GM10847 (cell line): ENCODE measurements around the gene SLC2A4.

Experiments used
- POLR2A ChIP-seq: IDR thresholded peaks from 2 replicates; pipeline ENCODE4 v1.6.1; 2011; ENCODE audit not compliant: insufficient read length; ENCODE audit errors: extremely low read depth

The SLC2A4 gene

DNA sequence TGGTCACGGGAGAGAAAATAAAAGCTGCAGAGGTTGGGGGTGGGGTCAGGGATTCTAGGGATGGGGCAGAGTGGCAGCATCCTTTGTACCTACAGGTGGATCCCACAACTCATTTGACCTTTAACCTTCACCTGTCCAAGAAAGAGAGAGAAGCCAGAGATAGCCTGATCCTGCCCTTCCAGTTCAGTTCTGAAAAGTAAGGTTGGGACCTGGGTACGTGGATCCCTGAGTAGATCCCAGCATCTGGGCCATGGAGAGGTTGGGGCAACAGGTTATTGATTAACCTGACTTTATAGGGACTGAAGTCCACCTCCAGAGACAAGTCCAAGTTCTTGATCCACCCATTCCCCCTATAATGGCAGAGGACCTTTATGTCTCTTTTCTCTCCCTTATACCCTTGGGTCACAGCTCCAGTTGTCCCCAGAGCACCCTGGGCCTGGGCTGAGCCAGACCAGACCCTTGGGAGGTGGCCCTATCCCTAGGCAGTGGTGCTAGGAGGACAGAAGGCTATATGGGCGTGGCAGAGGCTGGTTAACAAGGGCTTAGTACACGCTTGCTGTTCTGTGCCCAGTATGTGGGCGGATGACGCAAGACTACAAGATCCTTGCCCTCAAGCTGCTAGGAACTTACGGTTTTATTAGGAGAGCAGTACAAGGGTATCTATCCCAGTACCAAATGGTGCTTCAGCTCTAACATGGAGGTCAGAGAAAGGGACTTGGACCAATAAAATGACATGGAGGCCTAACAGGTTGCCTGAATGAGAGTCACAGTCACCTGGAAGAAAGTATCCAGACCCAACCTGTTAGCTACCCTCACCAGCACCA lies 22.6 kb upstream of the SLC2A4 start:
- no peak for TF ChIP-seq POLR2A

DNA sequence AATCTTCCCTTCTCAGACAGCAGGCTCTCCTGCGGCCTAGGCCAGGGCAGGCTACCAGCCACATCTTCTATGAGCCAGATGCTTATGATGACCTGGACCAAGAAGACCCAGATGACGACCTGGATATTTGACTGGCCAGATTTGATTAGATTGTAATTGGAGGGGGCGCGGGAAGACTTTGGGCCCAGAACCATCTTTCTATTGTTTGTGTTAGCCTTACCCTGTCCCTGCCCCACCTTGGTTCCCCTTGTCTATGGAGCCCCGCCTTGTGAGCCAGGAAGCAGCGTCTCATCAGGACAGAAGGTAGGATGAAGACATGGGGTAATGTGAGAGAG lies 22.0 kb upstream of the SLC2A4 start:
- TF ChIP-seq POLR2A = no peak

DNA sequence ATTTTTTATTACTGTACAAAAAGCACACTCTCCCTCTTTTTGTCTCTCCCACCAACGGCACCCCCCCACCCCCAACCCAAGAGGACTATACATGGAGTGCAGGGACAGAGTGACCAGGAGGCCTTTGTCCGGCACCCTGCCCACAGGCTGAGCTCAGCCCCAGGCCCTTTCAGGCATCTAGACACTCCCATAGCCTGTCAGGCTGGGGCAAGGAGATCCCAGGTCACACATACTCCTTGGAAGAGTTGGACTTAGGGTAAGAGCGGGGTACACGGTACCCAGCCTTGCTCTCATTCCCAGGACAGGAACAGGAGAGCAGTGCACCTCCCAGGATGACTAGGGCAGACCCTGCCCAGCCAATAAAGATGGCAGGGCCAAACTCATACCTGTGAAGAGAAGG lies 21.4 kb upstream of the SLC2A4 start:
- no peak for TF ChIP-seq POLR2A

DNA sequence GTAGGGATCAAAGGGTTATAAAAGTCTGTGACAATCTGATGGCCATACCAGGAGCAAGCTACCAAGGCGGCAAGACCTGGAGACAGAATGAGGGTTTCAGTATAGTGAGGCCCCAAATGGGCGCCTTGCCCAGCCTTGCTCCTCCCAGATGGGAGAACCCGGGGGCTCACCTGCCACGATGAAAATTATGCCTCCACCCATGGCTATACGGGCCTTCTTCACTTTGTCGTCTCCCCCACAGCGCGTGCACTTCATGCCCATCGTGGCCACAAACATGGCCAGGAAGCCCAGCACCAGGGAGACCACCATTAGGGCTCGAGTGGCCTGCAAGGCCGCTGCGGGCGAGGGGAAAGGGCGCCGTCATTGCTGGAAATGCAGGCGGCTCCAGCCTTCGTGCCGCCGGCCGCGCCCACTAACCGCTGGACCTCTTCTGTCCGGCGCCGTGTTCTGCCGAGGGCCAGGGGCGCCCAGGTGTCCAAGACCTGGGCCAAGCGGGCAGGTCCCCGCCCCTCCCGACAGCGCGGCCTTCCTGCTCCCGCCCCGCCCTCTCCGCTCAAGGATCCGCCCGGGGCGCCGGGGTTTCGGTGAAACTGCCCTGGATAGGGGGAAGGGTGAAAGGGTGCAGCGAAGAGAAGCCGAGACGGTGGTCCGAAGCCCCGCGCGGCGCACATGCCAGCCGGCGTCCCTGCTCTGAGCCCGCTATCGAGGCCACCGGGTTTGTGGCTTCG lies 20.7 kb upstream of the SLC2A4 start:
- no peak for TF ChIP-seq POLR2A

DNA sequence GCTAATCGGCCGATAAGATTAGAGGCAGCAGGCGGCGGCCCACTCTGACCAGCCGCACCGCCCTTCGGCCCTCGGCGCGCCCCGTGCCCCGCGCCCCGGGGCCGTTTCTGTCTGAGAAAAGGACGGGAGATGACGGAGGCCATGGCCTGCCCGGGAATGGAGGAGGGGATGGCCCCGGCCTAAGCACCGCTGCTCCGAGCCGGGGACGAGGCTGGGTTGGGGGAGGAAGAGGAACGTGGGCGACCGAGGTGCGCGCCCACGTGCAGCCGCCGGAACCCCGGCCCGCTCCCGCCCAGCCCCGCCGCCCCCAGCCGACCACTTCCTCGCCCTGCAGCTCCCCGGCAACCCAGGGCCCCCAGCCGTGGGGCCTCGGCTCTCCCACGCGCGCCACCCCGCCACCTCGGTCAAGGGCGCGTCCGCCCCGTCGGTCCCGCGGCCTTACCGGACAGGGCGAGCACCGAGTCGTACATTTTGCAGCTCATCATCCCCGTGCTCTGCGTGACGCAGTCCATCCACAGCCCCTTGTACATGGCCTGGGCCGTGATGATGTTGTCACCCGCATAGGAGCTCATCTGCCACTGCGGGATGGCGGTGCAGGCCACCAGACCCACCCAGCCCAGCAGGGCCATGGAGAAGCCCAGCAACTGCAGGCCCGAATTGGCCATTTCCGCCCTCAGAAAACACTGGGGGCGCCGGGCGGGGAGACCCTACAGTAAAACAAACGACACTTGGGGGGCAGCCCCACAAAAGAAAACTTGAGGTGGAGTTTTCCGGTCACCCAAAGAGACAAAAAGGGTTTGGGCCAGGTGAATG lies 19.9 kb upstream of the SLC2A4 start:
- no peak for TF ChIP-seq POLR2A

DNA sequence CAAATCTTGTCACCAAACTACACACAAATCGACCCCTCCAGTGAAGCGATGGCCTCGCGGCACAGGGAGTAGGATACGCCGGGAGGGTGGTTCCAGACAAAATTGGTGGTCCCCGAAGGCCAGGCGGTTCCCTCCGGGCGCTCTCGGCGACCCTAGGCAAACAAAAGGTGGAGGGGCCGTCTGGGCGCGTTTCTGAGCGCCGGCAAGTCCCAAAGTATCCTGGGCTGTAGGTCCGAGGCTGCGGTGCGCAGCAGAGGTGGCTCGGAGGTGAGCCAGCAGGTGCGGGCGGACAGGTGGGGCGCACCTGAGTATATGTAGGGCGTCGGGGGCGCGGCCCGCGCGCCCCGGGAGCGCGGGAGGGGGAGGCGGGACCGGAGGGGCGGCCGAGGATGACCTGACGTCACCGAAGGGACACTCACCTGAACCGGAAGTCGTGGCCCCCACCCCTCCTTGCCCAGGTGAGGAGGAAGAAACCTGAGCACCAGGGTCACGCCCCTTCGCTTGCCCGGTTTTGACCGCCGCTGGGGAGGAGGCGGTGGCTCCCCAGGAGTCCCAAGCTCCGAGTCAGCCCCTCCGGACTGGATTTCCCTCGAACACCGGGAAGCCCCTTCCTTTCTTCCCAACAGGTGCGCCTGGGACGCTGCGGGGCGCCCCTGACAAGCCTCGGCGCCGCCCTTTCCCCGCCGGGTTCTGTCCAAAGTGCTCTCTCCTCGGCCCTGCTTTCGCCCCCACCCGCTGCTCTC lies 19.2 kb upstream of the SLC2A4 start, which contains the start of gene CLDN7:
CLDN7 (minus strand) TSS at position 287 of the 743 bp plus-strand sequence. CDS start 435 bp downstream, outside the sequence.
- TF ChIP-seq POLR2A = no peak

DNA sequence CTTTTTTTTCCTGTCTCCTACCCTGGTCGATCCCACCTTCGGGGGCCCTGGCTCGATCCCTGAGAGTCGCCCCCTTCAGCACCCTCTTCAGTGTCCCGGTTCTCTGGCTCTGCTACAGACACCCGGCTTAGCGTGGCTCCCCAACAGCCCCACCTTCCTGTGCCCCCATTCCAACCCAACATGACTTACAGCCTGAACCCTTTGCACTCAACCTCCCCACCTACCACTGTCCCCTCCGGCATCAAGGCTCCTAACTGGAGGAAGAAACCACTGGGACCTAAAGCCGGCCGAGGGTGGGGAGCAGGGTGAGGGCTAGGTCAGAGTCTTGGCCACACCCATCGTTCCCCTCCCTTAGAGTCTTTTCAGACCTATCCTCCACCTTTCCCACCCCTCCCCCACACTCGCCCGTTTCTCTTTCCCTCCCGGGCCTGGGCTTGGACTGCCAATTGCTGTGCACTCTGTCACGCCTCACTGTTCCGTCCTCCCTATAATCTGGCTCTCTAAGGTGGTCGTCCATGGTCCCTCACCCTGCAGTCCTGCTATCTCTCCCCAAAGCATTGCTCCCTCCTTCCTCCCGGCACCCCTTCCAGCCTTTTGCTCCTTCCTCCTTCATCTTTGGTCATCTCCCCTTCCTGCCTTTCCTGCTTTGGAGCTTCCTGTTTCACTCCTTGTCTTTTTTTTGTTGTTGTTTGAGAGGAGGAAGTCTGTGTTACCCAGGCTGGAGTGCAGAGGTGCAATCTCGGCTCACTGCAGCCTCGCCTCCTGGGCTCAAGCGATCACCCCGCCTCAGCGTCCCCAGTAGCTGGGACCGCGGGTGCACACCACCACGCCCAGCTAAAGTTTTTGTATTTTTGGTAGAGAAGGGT lies 18.4 kb upstream of the SLC2A4 start:
- TF ChIP-seq POLR2A = no peak

DNA sequence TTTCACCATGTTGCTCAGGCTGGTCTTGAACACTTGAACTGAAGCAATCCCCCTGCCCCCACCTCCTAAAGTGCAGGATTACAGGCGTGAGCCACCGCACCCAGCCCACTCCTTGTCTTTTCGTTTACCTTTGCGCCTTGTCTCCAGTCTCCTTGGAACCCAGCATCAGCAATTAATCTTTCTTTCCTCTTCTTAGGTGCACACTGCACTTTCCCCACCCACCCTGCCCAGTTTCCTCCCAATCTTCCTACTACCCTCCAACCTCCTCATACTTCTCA lies 17.8 kb upstream of the SLC2A4 start:
- TF ChIP-seq POLR2A = no peak

DNA sequence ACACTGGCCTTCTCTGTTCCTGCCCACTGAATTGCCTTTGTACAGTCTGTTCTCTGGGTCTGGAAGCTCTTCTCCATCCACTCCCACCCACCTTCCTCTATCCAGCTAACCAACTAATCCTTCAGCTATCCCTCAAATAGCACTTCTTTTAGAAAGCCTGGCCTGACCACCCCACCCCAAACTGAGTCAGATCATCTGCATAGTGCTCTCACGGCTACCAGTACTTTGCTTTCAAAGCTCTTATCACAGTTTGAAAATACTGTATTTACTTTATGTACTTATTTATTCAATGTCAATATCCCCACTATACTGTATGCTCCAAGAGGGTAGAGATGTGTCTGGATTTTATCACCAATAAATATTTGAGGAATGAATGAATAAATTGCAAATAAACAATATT lies 14.7 kb upstream of the SLC2A4 start:
- no peak for TF ChIP-seq POLR2A

DNA sequence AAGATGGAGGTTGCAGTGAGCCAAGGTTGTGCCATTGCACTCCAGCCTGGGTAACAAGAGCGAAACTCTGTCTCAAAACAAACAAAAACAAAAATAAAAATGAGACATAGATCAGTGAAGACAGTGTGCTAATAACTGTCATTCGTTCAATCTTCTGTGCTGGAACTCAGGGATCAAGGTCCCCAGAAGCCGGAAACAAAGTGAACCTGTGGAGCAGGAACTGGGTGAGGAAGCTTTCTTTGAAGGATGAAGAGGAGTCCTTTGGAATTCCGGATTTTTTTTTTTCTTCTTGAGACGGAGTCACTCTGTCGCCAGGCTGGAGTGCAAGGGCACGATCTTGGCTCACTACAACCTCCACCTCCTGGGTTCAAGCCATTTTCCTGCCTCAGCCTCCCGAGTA lies 2.1 kb upstream of the SLC2A4 start:
- no peak for TF ChIP-seq POLR2A

DNA sequence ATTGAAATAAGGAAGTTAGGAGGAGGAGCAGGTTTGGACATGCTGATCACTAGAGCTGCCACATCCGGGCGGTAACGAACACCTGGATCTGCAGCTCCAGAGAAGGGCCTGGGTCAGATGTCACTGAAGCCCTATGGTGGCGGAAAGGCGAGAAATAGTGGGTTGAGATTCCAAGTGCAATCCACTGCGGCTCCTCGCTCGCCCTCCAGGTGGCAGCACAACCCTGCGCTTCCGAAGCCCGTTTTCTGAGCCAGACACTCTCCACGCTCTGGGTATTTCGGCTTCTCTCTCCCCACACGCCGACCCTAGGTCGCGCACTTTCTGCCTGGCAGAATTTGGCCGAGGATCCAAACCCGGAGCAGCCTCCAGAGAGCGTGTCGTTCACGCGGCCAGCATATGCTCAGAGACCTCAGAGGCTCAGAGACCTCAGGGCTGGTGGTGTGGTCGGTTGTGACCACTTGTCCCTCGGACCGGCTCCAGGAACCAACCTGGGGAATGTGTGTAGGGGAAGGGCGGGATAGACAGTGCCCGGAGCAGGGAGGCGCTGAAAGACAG lies 922 bp upstream of the SLC2A4 start:
- no peak for TF ChIP-seq POLR2A

DNA sequence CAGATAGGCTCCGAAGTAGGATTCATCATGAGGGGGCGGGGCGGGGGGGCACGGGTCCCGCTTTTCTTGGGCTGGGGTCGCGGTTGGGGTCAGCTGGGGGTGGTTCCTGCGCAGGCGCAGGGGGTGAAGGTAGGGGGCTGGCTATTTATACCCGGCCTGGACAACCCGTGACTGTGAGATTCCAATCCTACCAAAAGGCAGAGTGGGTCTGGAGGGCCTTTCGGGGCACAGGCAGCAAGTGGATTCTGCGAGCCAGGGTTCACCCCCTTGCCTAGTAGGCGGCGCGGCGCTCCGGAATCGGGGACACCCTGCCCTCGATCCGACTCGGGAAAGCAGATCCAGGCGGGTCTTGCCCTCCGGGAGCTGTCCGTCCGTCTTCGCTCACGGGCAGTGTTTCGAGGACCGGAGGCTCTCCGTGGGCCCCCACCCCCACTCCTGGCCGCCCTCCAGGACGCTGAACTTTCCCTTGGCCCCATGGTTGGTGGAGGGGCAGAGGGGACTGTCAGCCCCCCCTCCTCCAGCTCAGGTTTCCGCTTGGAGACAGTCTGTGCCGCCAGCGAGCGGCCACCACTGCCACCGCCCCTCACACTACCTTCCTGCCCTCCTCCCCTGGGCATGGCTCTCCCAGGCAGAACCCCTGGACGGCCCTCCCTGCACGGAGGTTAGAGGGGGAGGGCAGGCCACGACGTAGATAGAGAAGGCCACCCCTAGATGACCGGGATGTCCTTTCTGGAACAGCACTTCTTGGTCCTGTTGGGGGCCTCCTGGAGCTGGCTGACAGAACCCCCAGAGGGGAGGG lies 634 bp downstream of the SLC2A4 start:
- no peak for TF ChIP-seq POLR2A

DNA sequence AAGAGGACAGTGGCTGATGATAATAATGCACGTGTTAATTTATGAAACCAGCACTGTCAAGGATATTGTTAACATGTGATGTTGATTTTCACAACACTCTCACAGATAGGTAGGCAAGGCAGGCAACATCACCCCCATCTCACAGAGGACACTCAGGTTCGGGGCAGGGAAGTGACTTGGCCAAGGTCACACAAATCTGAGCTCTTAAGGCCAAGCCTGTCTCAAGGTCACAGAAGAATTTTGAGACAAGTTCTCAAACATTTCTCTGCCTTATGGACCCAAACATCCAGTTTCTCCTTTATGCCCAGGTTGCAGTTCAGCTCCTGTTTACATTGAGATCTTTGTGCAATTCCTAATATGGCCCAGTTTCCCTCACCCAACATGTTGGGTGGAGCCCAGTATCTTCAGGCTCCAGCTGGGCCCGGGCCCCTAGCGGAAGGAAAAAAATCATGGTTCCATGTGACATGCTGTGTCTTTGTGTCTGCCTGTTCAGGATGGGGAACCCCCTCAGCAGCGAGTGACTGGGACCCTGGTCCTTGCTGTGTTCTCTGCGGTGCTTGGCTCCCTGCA lies 1.3 kb downstream of the SLC2A4 start:
- no peak for TF ChIP-seq POLR2A
